HEK293T (cell line): Measurements from ENCODE around the gene PLPP4.

Source experiments
- ARNT ChIP-seq: fragments of 450-650 bp; IDR thresholded peaks from 2 replicates; pipeline ENCODE4 v1.6.1; 2017; ENCODE audit warnings: mild to moderate bottlenecking
- BHLHE40 ChIP-seq: fragments of 450-650 bp; IDR thresholded peaks from 2 replicates; pipeline ENCODE4 v1.6.1; 2016; ENCODE audit warnings: mild to moderate bottlenecking, moderate library complexity, borderline replicate concordance
- CTBP1 ChIP-seq: fragments of 450-650 bp; IDR thresholded peaks from 2 replicates; pipeline ENCODE4 v1.6.1; 2016; ENCODE audit warnings: borderline replicate concordance
- ELF4 ChIP-seq: fragments of 450-650 bp; IDR thresholded peaks from 2 replicates; pipeline ENCODE4 v1.6.1; 2017; ENCODE audit warnings: antibody characterized with exemption
- FOXA1 ChIP-seq: fragments of 450-650 bp; IDR thresholded peaks from 2 replicates; pipeline ENCODE4 v1.6.1; 2016; ENCODE audit warnings: mild to moderate bottlenecking
- FOXK2 ChIP-seq: fragments of 450-650 bp; IDR thresholded peaks from 2 replicates; pipeline ENCODE4 v1.6.1; 2016; ENCODE audit warnings: mild to moderate bottlenecking
- FOXM1 ChIP-seq: fragments of 450-650 bp; IDR thresholded peaks from 2 replicates; pipeline ENCODE4 v1.6.1; 2017; ENCODE audit warnings: mild to moderate bottlenecking, borderline replicate concordance
- HDGF ChIP-seq: fragments of 450-650 bp; IDR thresholded peaks from 2 replicates; pipeline ENCODE4 v1.6.1; 2017; ENCODE audit warnings: antibody characterized with exemption, borderline replicate concordance
- SP1 ChIP-seq: fragments of 450-650 bp; IDR thresholded peaks from 2 replicates; pipeline ENCODE4 v1.6.1; 2017
- ZNF384 ChIP-seq: fragments of 450-650 bp; IDR thresholded peaks from 2 replicates; pipeline ENCODE4 v1.6.1; 2016

GRCh38 chr10:120609006-120609405, 152.0 kb downstream of the PLPP4 start:
- TF ChIP-seq ZNF384 (no peak), CTBP1 (no peak), BHLHE40 (no peak), ELF4 (no peak), HDGF (no peak), SP1 (no peak), FOXM1 (no peak), ARNT (no peak), FOXK2 (no peak), FOXA1 (no peak)
